Right lobe of liver (tissue), 6 donors: Measurements from ENCODE around the gene EHD3. TPM values are rescaled to one million over a fixed set of nuclear protein-coding genes. Genes with fewer than 3 reads are reported as not detected.

Source experiments
- ATAC-seq, 4 donors: fragments of 200-7000 bp; cut with Tn5 transposase; one replicate each; pipeline ENCODE4 v1.9.1; 2020; ENCODE audit warnings: mild to moderate bottlenecking in 4 of 4, moderate library complexity in 4 of 4
- DNase-seq, 3 donors: peaks; one replicate each; pipeline ENCODE4 v3.0.0-alpha.2; 2020
- H3K27ac ChIP-seq, 3 donors: fragments of 200-600 bp; one replicate each; pipeline ENCODE4 v1.8.0; 2022
- H3K27me3 ChIP-seq, 2 donors: fragments of 200-600 bp; one replicate each; pipeline ENCODE4 v1.8.0; 2022
- H3K36me3 ChIP-seq, 4 donors: fragments of 200-600 bp; sonication (generic) in 1 of 4; one replicate each; pipeline versions ENCODE4 v1.5.1 to v1.8.0; 2017 to 2022; ENCODE audit warnings: control low read depth in 1 of 4
- H3K4me1 ChIP-seq, 4 donors: fragments of 200-600 bp; sonication (generic) in 1 of 4; one replicate each; pipeline versions ENCODE4 v1.5.1 to v1.8.0; 2017 to 2022; ENCODE audit warnings: control low read depth in 1 of 4
- H3K4me3 ChIP-seq, 3 donors: fragments of 200-600 bp; one replicate each; pipeline ENCODE4 v1.8.0; 2022
- H3K9me3 ChIP-seq, 4 donors: fragments of 200-600 bp; sonication (generic) in 1 of 4; one replicate each; pipeline versions ENCODE4 v1.5.1 to v1.8.0; 2017 to 2022; ENCODE audit warnings: control low read depth in 1 of 4
- POLR2A ChIP-seq: fragments of 450-650 bp; IDR thresholded peaks from one replicate; pipeline ENCODE4 v1.6.1; 2017; ENCODE audit warnings: antibody characterized with exemption, mild to moderate bottlenecking
- WGBS: methylation state at CpG from one replicate; pipeline ENCODE4 v1.1.6; 2018; ENCODE audit warnings: low coverage, low lambda C conversion rate; ENCODE audit not compliant: insufficient coverage; ENCODE audit errors: missing lambda C conversion rate; 5-methylcytosine and 5-hydroxymethylcytosine counted together
- intact Hi-C, 2 donors: fragments of 100-400 bp; cut with DNase I; formaldehyde crosslinking; loops; one replicate each; pipeline versions ENCODE4 v1.11.2 to v1.14.1; 2022
- total RNA-seq, 6 experiments: library from RNA; depleted of rRNA in 2 of 6; stranded (reverse); fragments of >200 nt in 2 of 6; fragmentation: NEBNext Ultra II Directional in 3 of 6; extraction: Animal tissue kit (Norgen Biotek cat#: 25700) in 3 of 6; gene quantifications; one replicate each; pipeline versions ENCODE4 v1.1.0 to v1.2.4, GENCODE V29; 2016 to 2023
- TF ChIP-seq, protein P1 (sequence below), 4 donors: fragments of 200-600 bp in 3 of 4; fragments of 450-650 bp in 1 of 4; IDR thresholded peaks; one replicate each; pipeline versions ENCODE4 v1.5.1 to v1.8.0; 2016 to 2022; ENCODE audit warnings: antibody characterized with exemption in 4 of 4, mild to moderate bottlenecking in 2 of 4
- donor health status: DM: no; HTN: yes; CAD: no.
- donor health status: DM: no; HTN: no; CAD: no.
- donor health status: DM: no; HTN: no; CAD: no.
- donor health status: DM: no; HTN: yes; CAD: no.
- donor health status: DM: no; HTN: yes; CAD: no.

The EHD3 gene
- total RNA-seq, 6 experiments from 2014 or later = 4.0 to 10.6 (median 7.6) TPM

GRCh38 chr2:31253356-31254131, 19.6 kb downstream of the EHD3 start:
- H3K4me3 ChIP-seq = no peak overlapping the region
- H3K9me3 ChIP-seq = no peaks in the 10 kb centered on the region
- H3K36me3 ChIP-seq = no peaks in the 10 kb centered on the region
- ATAC-seq (peak in 2 of 4 donors; percentile 18 to 42), DNase-seq (no peak)
- WGBS = 72% methylated on average over 4 of the region's 13 CpGs
- H3K27me3 ChIP-seq = no peaks in the 10 kb centered on the region
- H3K27ac ChIP-seq = no peak overlapping the region
- TF ChIP-seq, protein P1, sequence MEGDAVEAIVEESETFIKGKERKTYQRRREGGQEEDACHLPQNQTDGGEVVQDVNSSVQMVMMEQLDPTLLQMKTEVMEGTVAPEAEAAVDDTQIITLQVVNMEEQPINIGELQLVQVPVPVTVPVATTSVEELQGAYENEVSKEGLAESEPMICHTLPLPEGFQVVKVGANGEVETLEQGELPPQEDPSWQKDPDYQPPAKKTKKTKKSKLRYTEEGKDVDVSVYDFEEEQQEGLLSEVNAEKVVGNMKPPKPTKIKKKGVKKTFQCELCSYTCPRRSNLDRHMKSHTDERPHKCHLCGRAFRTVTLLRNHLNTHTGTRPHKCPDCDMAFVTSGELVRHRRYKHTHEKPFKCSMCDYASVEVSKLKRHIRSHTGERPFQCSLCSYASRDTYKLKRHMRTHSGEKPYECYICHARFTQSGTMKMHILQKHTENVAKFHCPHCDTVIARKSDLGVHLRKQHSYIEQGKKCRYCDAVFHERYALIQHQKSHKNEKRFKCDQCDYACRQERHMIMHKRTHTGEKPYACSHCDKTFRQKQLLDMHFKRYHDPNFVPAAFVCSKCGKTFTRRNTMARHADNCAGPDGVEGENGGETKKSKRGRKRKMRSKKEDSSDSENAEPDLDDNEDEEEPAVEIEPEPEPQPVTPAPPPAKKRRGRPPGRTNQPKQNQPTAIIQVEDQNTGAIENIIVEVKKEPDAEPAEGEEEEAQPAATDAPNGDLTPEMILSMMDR (IDR thresholded peaks at IDR 0.05) = no peak
- TF ChIP-seq POLR2A = no peak
- H3K4me1 ChIP-seq = no peaks in the 10 kb centered on the region
- intact Hi-C loops = no loop called here

DNA sequence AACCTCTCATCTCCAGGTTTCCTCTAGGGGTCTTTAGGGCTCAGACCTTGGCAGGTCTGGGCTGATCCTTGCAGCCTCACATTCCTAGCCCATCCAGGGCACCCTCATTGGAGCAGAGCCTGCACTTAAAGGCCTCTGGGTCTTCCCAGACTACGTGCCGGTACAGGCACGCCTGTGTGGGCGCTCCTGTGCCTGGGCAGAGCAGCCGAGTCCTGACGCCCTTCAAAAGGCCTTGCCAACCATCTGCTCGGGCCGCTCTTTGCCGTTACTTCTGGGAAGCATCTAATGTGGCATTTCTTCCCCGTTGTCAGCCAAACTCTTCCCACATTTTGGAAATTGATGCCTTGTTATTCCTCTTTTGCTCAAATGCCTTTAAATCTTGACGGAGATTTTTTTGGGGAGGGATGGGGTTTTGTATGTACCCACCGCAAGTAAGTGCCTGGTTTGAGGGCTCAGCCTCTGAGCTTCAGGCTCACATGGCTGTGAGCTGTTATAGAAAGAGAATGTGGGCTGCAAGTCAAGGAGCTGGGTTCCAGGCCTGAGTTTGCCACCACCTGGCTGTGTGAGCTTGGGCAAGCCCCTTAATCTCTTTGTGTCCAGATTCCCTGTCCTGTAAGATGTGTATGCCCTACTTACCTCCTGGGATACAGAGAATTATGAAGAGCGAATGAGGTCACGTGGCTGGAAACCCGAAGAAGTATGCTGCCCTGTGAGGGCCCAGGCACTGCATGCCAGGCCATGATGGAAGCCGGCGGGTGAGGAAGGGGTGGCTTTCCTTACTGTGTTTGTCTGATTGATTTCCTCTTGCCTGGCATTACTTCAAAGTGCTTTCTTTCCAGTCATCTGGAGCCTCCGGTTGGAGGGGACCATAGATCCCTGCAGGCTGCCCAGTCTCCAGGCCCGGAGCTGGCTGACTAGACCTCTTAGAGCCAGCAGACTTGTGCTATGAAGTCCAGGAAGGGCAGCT, 20.6 kb downstream of the EHD3 start:
- Histone ChIP-seq H3K36me3 (no peaks in the 10 kb centered on the region), H3K4me1 (no peaks in the 10 kb centered on the region), H3K4me3 (no peak overlapping the region), H3K27me3 (no peaks in the 10 kb centered on the region), H3K9me3 (no peaks in the 10 kb centered on the region), H3K27ac (no peak overlapping the region)
- DNase-seq (no peak), ATAC-seq (no peak)
- 67% methylated on average over 5 of the region's 19 CpGs for WGBS
- intact Hi-C loops = no loop called here
- TF ChIP-seq, protein P1 (IDR thresholded peaks at IDR 0.05) = no peak
- no peak for TF ChIP-seq POLR2A

- Histone ChIP-seq H3K36me3 (no peaks in the 10 kb centered on the region), H3K9me3 (no peaks in the 10 kb centered on the region), H3K27me3 (no peaks in the 10 kb centered on the region), H3K4me1 (no peaks in the 10 kb centered on the region), H3K27ac (no peak overlapping the region), H3K4me3 (no peak overlapping the region)
- ATAC-seq (no peak), DNase-seq (no peak)
- TF ChIP-seq, protein P1 (IDR thresholded peaks at IDR 0.05) = no peak
- no peak for TF ChIP-seq POLR2A
- WGBS = 49% methylated on average over 5 of the region's 11 CpGs
- intact Hi-C loops = no loop called here
These were observed 22.1 kb downstream of the EHD3 start for GRCh38 chr2:31255911-31256571.

- 20% methylated on average over 1 of the region's 4 CpGs for WGBS
- intact Hi-C loops = no loop called here
- Histone ChIP-seq H3K27me3 (no peaks in the 10 kb centered on the region), H3K4me1 (no peaks in the 10 kb centered on the region), H3K36me3 (no peaks in the 10 kb centered on the region), H3K4me3 (no peak overlapping the region), H3K27ac (no peak overlapping the region), H3K9me3 (no peaks in the 10 kb centered on the region)
- TF ChIP-seq, protein P1 (IDR thresholded peaks at IDR 0.05) = no peak
- TF ChIP-seq POLR2A = no peak
- DNase-seq (no peak), ATAC-seq (no peak)
These were observed 22.8 kb downstream of the EHD3 start for GRCh38 chr2:31256611-31257382.
